K562 (cell line): ENCODE data around the gene PCDHGC4. TPM values are rescaled to one million over a fixed set of nuclear protein-coding genes. Genes with fewer than 3 reads are reported as not detected.
A peak's percentile ranks its signal among the peaks of the same experiment; 100 is the strongest.

Source experiments
- ARID3B ChIP-seq: fragments of 250-450 bp; sonication (Bioruptor Pico); IDR thresholded peaks from 2 replicates; pipeline ENCODE4 v1.4.0; 2020; ENCODE audit warnings: borderline replicate concordance
- ETS1 ChIP-seq: conservative IDR thresholded peaks from 2 replicates; pipeline ENCODE4 v1.6.1; 2011; ENCODE audit warnings: low read depth, mild to moderate bottlenecking, low read length; ENCODE audit not compliant: control insufficient read depth
- ILF3 ChIP-seq: fragments of 450-650 bp; IDR thresholded peaks from 2 replicates; pipeline ENCODE4 v1.6.1; 2018; ENCODE audit warnings: antibody characterized with exemption, mild to moderate bottlenecking, moderate library complexity, borderline replicate concordance
- KLF16 ChIP-seq: IDR thresholded peaks from 2 replicates; pipeline ENCODE4 v1.6.1; 2016; ENCODE audit warnings: antibody characterized with exemption
- MEF2D ChIP-seq: conservative IDR thresholded peaks from 2 replicates; pipeline ENCODE4 v1.6.1; 2016; ENCODE audit warnings: low read depth, missing genetic modification characterization, missing compliant biosample characterization
- NFIC ChIP-seq: fragments of 450-650 bp; IDR thresholded peaks from 2 replicates; pipeline ENCODE4 v1.6.1; 2017; ENCODE audit warnings: mild to moderate bottlenecking, inconsistent platforms
- SLC30A9 ChIP-seq: fragments of 250-450 bp; sonication (Bioruptor Pico); IDR thresholded peaks from 2 replicates; pipeline ENCODE4 v1.8.0; 2022; ENCODE audit warnings: mild to moderate bottlenecking, moderate library complexity
- SMAD4 ChIP-seq: fragments of 250-450 bp; sonication (Bioruptor Pico); conservative IDR thresholded peaks from 2 replicates; pipeline ENCODE4 v1.8.0; 2021; ENCODE audit warnings: inconsistent platforms, mild to moderate bottlenecking, moderate library complexity
- U2AF2 ChIP-seq: fragments of 200-400 bp; formaldehyde crosslinking; optimal IDR thresholded peaks from 2 replicates; pipeline ENCODE3; 2017; ENCODE audit warnings: low read depth, mild to moderate bottlenecking, low read length
- ZBTB33 ChIP-seq: sonication (generic); formaldehyde crosslinking; IDR thresholded peaks from 2 replicates; pipeline ENCODE4 v1.8.1; 2023; ENCODE audit warnings: mild to moderate bottlenecking, missing genetic modification reagents
- ZKSCAN1 ChIP-seq: fragments of 150-350 bp; IDR thresholded peaks from 2 replicates; pipeline ENCODE4 v1.6.1; 2016; ENCODE audit warnings: low read depth, low read length
- ZNF143 ChIP-seq: sonication (generic); formaldehyde crosslinking; IDR thresholded peaks from 2 replicates; pipeline ENCODE4 v1.9.0; 2022; ENCODE audit warnings: mild to moderate bottlenecking, missing genetic modification reagents
- ZNF274 ChIP-seq: IDR thresholded peaks from 2 replicates; pipeline ENCODE4 v1.6.1; 2011; ENCODE audit warnings: low read depth, mild to moderate bottlenecking, low read length, moderate library complexity, borderline replicate concordance
- ZNF347 ChIP-seq: fragments of 450-650 bp; formaldehyde crosslinking; IDR thresholded peaks from 2 replicates; pipeline ENCODE4 v1.4.0; 2020; ENCODE audit warnings: low read depth, mild to moderate bottlenecking, moderate library complexity
- ZNF511 ChIP-seq: sonication (generic); formaldehyde crosslinking; IDR thresholded peaks from 2 replicates; pipeline ENCODE4 v1.8.0; 2022; ENCODE audit warnings: mild to moderate bottlenecking, missing genetic modification reagents
- ZNF592 ChIP-seq: fragments of 450-650 bp; IDR thresholded peaks from 2 replicates; pipeline ENCODE4 v1.6.1; 2017; ENCODE audit warnings: antibody characterized with exemption, mild to moderate bottlenecking
- polyA plus RNA-seq, 8 experiments: library from polyadenylated mRNA; depleted of rRNA in 4 of 8; stranded (reverse) in 5 of 8; unstranded in 3 of 8; fragments of >200 nt; fragmentation: Nextera tagmentation in 2 of 8; fragmentation: Illumina TruSeq in 1 of 8; extraction: Ambion mirVana in 2 of 8; extraction: Trizol in 1 of 8; gene quantifications; 2 replicates each; pipeline versions ENCODE4 v1.2.1 to v1.2.3, GENCODE V29; 2011 to 2014; ENCODE audit warnings: inconsistent platforms in 1 of 8, missing spikeins in 1 of 8
- total RNA-seq, 7 experiments: library from RNA; depleted of rRNA in 6 of 7; stranded (reverse); fragments of >200 nt in 6 of 7; fragmentation: Illumina TruSeq in 2 of 7; extraction: Trizol in 2 of 7; gene quantifications; 2 replicates each; pipeline versions ENCODE4 v1.2.1 to v1.2.3, GENCODE V29; 2011 to 2021; ENCODE audit warnings: low replicate concordance in 1 of 7

The PCDHGC4 gene
- total and polyA plus RNA-seq, 9 of the 15 experiments (the other 6 are each of a cell fraction or from before 2014, with no cell fraction given): 0.05 TPM; not detected in 8

GRCh38 chr5:141521244-141521781, 36.5 kb downstream of the PCDHGC4 start (continued):
- TF ChIP-seq ZNF592: 0 out of 2 replicates have a peak, but pooled peaks have one; percentile 27
- peak; percentile 98 for TF ChIP-seq MEF2D (tag)
- TF ChIP-seq ZNF274: no peak
- TF ChIP-seq ZKSCAN1: no peak
- TF ChIP-seq SLC30A9: no peak
- no peak for TF ChIP-seq ILF3
- no peak for TF ChIP-seq ZNF143 (CRISPR knock-in tag)
- TF ChIP-seq U2AF2: no peak
- no peak for TF ChIP-seq KLF16
- TF ChIP-seq ZNF511 (CRISPR knock-in tag): no peak
- TF ChIP-seq ZBTB33: no peak
- TF ChIP-seq ETS1: no peak
- TF ChIP-seq SMAD4: 0 out of 2 replicates have a peak, but pooled peaks have one; percentile 42
- TF ChIP-seq ZNF347 (CRISPR knock-in tag): no peak
- TF ChIP-seq NFIC: peak; percentile 63
- TF ChIP-seq ARID3B: no peak
